ENCODE measurements around the gene MARCO. TPM values are rescaled to one million over a fixed set of nuclear protein-coding genes. Genes with fewer than 3 reads are reported as not detected.

Gene MARCO
- total and polyA plus RNA-seq, 2 of the 8 experiments (the other 6 are each of a cell fraction or from before 2014, with no cell fraction given) = not detected

- H4K8ac ChIP-seq (ENCODE audit: extremely low read depth, insufficient read depth, low read length) = no peak overlapping the region
- POLR2A ChIA-PET (ENCODE audit: partially characterized antibody) = no interaction called here
- H3K27ac ChIP-seq (ENCODE audit: low read depth, low read length) = no peak overlapping the region
- H3K27me3 ChIP-seq (replicated peaks in 1 of 4; ENCODE audit: control insufficient read depth in 3 of 4, extremely low read depth in 1 of 4, insufficient read depth in 3 of 4, low read length in 3 of 4) = peaks cover 0 to 5% (median under 1%) of the 10 kb centered on the region in 4 experiments; a peak in 1 of 7 replicates
- H4K91ac ChIP-seq (replicated peaks; ENCODE audit: insufficient read length, low read length) = no peak overlapping the region
- H3K23me2 ChIP-seq (ENCODE audit: low read depth, low read length) = no peaks in the 10 kb centered on the region
- H3K9ac ChIP-seq (replicated peaks in 1 of 4; ENCODE audit: extremely low read depth in 1 of 4, low read depth in 3 of 4, low read length in 3 of 4) = no peak overlapping the region
- H3K79me2 ChIP-seq (ENCODE audit: control insufficient read depth in 1 of 2, insufficient read depth in 2 of 2, low read length in 2 of 2) = no peaks in the 10 kb centered on the region
- no peak overlapping the region for H3K4me3 ChIP-seq (ENCODE audit: extremely low read depth in 1 of 4, insufficient read depth in 2 of 4, low read depth in 3 of 4, low read length in 4 of 4)
- H3K36me3 ChIP-seq (ENCODE audit: control insufficient read depth in 2 of 4, insufficient read depth in 4 of 4, low read length in 3 of 4) = no peaks in the 10 kb centered on the region
- no peak overlapping the region for H3K18ac ChIP-seq (ENCODE audit: extremely low read depth, low read length)
- peak in 1 of 2 experiments; percentile 33 for DNase-seq (ENCODE audit: low read depth in 1 of 2, low spot score in 2 of 2)
- no peak overlapping the region for H3K56ac ChIP-seq (replicated peaks; ENCODE audit: insufficient read length, low read depth, low read length)
- H3K23ac ChIP-seq (ENCODE audit: insufficient read length) = no peak overlapping the region
- no peak overlapping the region for H3K4me2 ChIP-seq (ENCODE audit: insufficient read depth in 1 of 2, low read depth in 2 of 2, low read length in 2 of 2)
- no peak overlapping the region for H2BK20ac ChIP-seq (ENCODE audit: low read length)
- no peak overlapping the region for H2BK12ac ChIP-seq (ENCODE audit: low read depth, low read length)
- no peak overlapping the region for H4K5ac ChIP-seq (ENCODE audit: insufficient read length, low read depth, low read length)
- no peak overlapping the region for H2BK120ac ChIP-seq (replicated peaks; ENCODE audit: low read depth, low read length)
- no peak overlapping the region for H2AK5ac ChIP-seq (ENCODE audit: low read depth, low read length)
- H3K4me1 ChIP-seq (replicated peaks in 1 of 4; ENCODE audit: control insufficient read depth in 3 of 4, insufficient read depth in 4 of 4, low read length in 3 of 4) = peaks cover 0 to 3% (median under 1%) of the 10 kb centered on the region in 4 experiments; a peak in 4 of 7 replicates
- FAIRE-seq = no peak
- peaks cover 0 to 2% of the 10 kb centered on the region in 2 experiments for H4K20me1 ChIP-seq (replicated peaks in 1 of 2; ENCODE audit: control insufficient read depth in 1 of 2, insufficient read depth in 2 of 2, low read length in 2 of 2)
- no peak overlapping the region for H2AFZ ChIP-seq (ENCODE audit: low read length)
- H2BK5ac ChIP-seq (ENCODE audit: low read depth, low read length) = no peak overlapping the region
- H3K14ac ChIP-seq (ENCODE audit: insufficient read length) = no peak overlapping the region
- 81% methylated on average over 10 of the region's 10 CpGs; no CpG with 5 or more reads in 1 of the 2 experiments for WGBS, 2 experiments (ENCODE audit: extremely low coverage in 1 of 2, insufficient coverage in 1 of 2, insufficient read length in 1 of 2, insufficient replicate concordance in 2 of 2, low coverage in 1 of 2, low lambda C conversion rate in 2 of 2, missing lambda C conversion rate in 1 of 2)
- CTCF ChIA-PET (ENCODE audit: partially characterized antibody) = interaction anchor here (1.1 to 1.3 kb wide), 2 partner anchors 14 to 216 kb away, joined by 3 to 4 read pairs; no protein-coding TSS in a partner anchor
- no peak overlapping the region for H2BK15ac ChIP-seq (ENCODE audit: low read length)
- no peak overlapping the region for H3K4ac ChIP-seq (replicated peaks; ENCODE audit: insufficient read length, low read depth, low read length)
- no peaks in the 10 kb centered on the region for H3K9me3 ChIP-seq (ENCODE audit: insufficient read depth in 2 of 2, low read depth in 1 of 2, low read length in 1 of 2)
- H3K79me1 ChIP-seq (ENCODE audit: low read depth, low read length) = no peaks in the 10 kb centered on the region
- TF ChIP-seq RBBP5 (IDR thresholded peaks at IDR 0.05; ENCODE audit: borderline replicate concordance, low read depth, low read length) (no peak), NANOG (IDR thresholded peaks at IDR 0.05; ENCODE audit: insufficient read depth, low read depth, low read length, poor library complexity, severe bottlenecking) (no peak), MAFK (IDR thresholded peaks at IDR 0.05; ENCODE audit: low read depth, low read length) (no peak), RNF2 (IDR thresholded peaks at IDR 0.05; ENCODE audit: borderline replicate concordance, low read depth, low read length, missing control alignments, poor library complexity, severe bottlenecking) (no peak), SIRT6 (IDR thresholded peaks at IDR 0.05; ENCODE audit: low read length) (no peak), RFX5 (IDR thresholded peaks at IDR 0.05; ENCODE audit: borderline replicate concordance, low read depth, low read length) (no peak), E2F6 (IDR thresholded peaks at IDR 0.05) (no peak), GABPA (IDR thresholded peaks at IDR 0.05; ENCODE audit: borderline replicate concordance, insufficient read depth, low read length) (no peak), KDM5A (IDR thresholded peaks at IDR 0.05; ENCODE audit: low read length) (no peak), JUN (IDR thresholded peaks at IDR 0.05; ENCODE audit: low read depth, low read length) (no peak), RAD21 (IDR thresholded peaks at IDR 0.05 in 1 of 2, conservative IDR thresholded peaks at IDR 0.05 in 1 of 2; ENCODE audit: low read depth in 2 of 2, low read length in 2 of 2) (no peak)
Observed at GRCh38 chr2:118970396-118971135, 28.6 kb downstream of the MARCO start.

Data from H1 (cell line).